CD8-positive, alpha-beta memory T cell (primary cell): ENCODE data around the gene PARL. TPM values are rescaled to one million over a fixed set of nuclear protein-coding genes. Genes with fewer than 3 reads are reported as not detected.

Experiments
- CTCF ChIA-PET: fragments of 350-600 bp; sonication (Branson Sonifier 250); formaldehyde crosslinking; loops from one replicate; lab custom pipeline; 2021; ENCODE audit warnings: antibody characterized with exemption; lab: Charles Lee
- POLR2A ChIA-PET: fragments of 350-600 bp; sonication (Branson Sonifier 250); formaldehyde crosslinking; loops from one replicate; lab custom pipeline; 2021; ENCODE audit warnings: antibody characterized with exemption; lab: Charles Lee
- DNase-seq, 5 donors: peaks; one replicate each; pipeline versions ENCODE4 v3.0.0 to v3.0.0-alpha.2; 2020 to 2022; ENCODE audit warnings: mixed read lengths in 1 of 5
- H3K27ac ChIP-seq: one replicate; pipeline ENCODE4 v1.7.0; 2013; ENCODE audit warnings: low read depth, mild to moderate bottlenecking, low read length, moderate library complexity
- H3K27me3 ChIP-seq: 2 replicates; pipeline ENCODE4 v1.7.0; 2013; ENCODE audit warnings: low read length, mild to moderate bottlenecking; ENCODE audit not compliant: insufficient read depth, poor library complexity, severe bottlenecking
- H3K36me3 ChIP-seq: 2 replicates; pipeline ENCODE4 v1.7.0; 2013; ENCODE audit warnings: mild to moderate bottlenecking, low read length, moderate library complexity; ENCODE audit not compliant: insufficient read depth
- H3K4me1 ChIP-seq: 2 replicates; pipeline ENCODE4 v1.7.0; 2013; ENCODE audit warnings: mild to moderate bottlenecking, low read length, moderate library complexity; ENCODE audit not compliant: insufficient read depth
- H3K4me3 ChIP-seq: 2 replicates; pipeline ENCODE4 v1.7.0; 2013; ENCODE audit warnings: mild to moderate bottlenecking, low read length
- H3K9me3 ChIP-seq: 2 replicates; pipeline ENCODE4 v1.7.0; 2013; ENCODE audit warnings: mild to moderate bottlenecking, low read length
- H3K27ac Mint-ChIP-seq, 8 donors: one replicate each; pipeline ENCODE4 v1.8.0; 2020 to 2021; ENCODE audit warnings: mixed read lengths in 8 of 8, mild to moderate bottlenecking in 6 of 8, inconsistent platforms in 3 of 8, moderate library complexity in 3 of 8
- H3K27me3 Mint-ChIP-seq, 2 donors: one replicate each; pipeline ENCODE4 v1.8.0; 2020 to 2021; ENCODE audit warnings: mixed read lengths in 2 of 2, mild to moderate bottlenecking in 1 of 2, moderate library complexity in 1 of 2
- H3K36me3 Mint-ChIP-seq, 3 donors: one replicate each; pipeline ENCODE4 v1.8.0; 2020 to 2021; ENCODE audit warnings: mixed read lengths in 3 of 3, inconsistent platforms in 1 of 3, mild to moderate bottlenecking in 1 of 3
- H3K4me1 Mint-ChIP-seq, 3 donors: one replicate each; pipeline ENCODE4 v1.8.0; 2020 to 2021; ENCODE audit warnings: mixed read lengths in 3 of 3, inconsistent platforms in 1 of 3, mild to moderate bottlenecking in 1 of 3
- H3K4me3 Mint-ChIP-seq, 7 donors: one replicate each; pipeline ENCODE4 v1.8.0; 2020 to 2021; ENCODE audit warnings: mixed read lengths in 7 of 7, mild to moderate bottlenecking in 6 of 7, moderate library complexity in 4 of 7, inconsistent platforms in 2 of 7
- H3K9me3 Mint-ChIP-seq, 5 donors: one replicate each; pipeline ENCODE4 v1.8.0; 2020 to 2022; ENCODE audit warnings: mixed read lengths in 5 of 5, mild to moderate bottlenecking in 3 of 5, moderate library complexity in 2 of 5, inconsistent platforms in 1 of 5
- polyA plus RNA-seq: library from polyadenylated mRNA; unstranded; fragments of 300-500 nt; fragmentation: Illumina TruSeq; gene quantifications from one replicate; pipeline ENCODE4 v1.2.3, GENCODE V29; 2021
- total RNA-seq, 2 experiments: library from RNA; stranded (reverse); gene quantifications; one replicate each; pipeline ENCODE4 v1.2.3, GENCODE V29; 2021

PARL gene
- total and polyA plus RNA-seq, 3 experiments from 2014 or later = 93.4 to 98.1 (median 95.9) TPM

DNA sequence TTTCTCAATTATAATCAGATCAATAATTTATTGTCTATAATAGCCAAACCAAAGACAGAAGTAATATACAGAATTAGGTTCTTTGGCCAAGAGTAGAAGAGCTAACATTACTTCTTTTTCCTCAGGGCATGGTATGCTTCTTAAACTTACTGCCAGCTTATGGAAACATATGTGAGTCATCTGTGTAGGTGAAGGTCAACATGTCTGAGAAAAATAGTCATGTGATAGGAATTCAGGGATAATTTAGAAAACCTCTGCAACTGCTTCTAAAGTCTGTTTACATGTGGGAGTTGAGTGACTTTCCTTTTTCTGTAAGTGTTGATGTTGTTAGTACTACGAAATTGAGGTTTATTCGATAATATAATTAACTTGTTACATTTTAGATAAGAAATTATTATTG, 40.1 kb downstream of the PARL start:
- H3K27me3 ChIP-seq = no peaks in the 10 kb centered on the region
- no peaks in the 10 kb centered on the region for H3K4me1 ChIP-seq
- H3K4me1 Mint-ChIP-seq = peaks cover 0 to 12% (median 4%) of the 10 kb centered on the region in 3 donors
- ChIA-PET POLR2A (no interaction called here), CTCF (interaction anchor here (2.2 kb wide), 1 partner anchor 40 kb away, joined by 6 read pairs; the partner anchor contains the start of gene PARL)
- no peaks in the 10 kb centered on the region for H3K9me3 Mint-ChIP-seq
- H3K27ac ChIP-seq = no peak overlapping the region
- peaks cover 26% of the 10 kb centered on the region for H3K36me3 ChIP-seq
- H3K4me3 ChIP-seq = no peak overlapping the region
- H3K36me3 Mint-ChIP-seq = peaks cover 4 to 78% (median 18%) of the 10 kb centered on the region in 3 donors
- no peak overlapping the region for H3K4me3 Mint-ChIP-seq
- H3K27me3 Mint-ChIP-seq = no peaks in the 10 kb centered on the region
- peak overlapping the region in 1 of 8 donors; percentile 8 for H3K27ac Mint-ChIP-seq
- H3K9me3 ChIP-seq = no peaks in the 10 kb centered on the region
- DNase-seq = no peak

DNA sequence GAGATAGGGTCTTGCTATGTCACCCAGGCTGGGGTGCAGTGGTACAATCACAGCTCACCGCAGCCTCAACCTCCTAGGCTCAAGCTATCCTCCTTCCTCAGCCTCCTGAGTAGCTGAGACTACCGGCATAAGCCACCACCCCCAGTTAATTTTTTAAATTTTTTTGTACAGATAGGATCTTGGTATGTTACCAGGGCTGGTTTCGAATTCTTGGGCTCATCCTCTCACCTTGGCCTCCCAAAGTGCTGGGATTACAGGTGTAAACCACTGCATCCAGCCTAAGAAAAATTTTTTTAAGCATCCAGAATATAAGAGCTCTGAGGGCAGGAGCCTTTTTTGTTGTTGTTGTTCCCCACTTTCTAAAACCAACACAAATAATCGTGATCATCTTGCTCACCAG, 44.9 kb downstream of the PARL start:
- peaks cover 19% of the 10 kb centered on the region for H3K36me3 ChIP-seq
- no peaks in the 10 kb centered on the region for H3K9me3 Mint-ChIP-seq
- no peaks in the 10 kb centered on the region for H3K27me3 ChIP-seq
- H3K27ac Mint-ChIP-seq = peak overlapping the region in 2 of 8 donors; percentile 29 to 64
- H3K4me3 Mint-ChIP-seq = no peak overlapping the region
- H3K4me3 ChIP-seq = no peak overlapping the region
- H3K27ac ChIP-seq = no peak overlapping the region
- CTCF ChIA-PET = interaction anchor here (1.2 to 1.8 kb wide), 2 partner anchors 11 to 72 kb away, joined by 3 to 5 read pairs; no protein-coding TSS in a partner anchor
- DNase-seq = no peak
- H3K9me3 ChIP-seq = no peaks in the 10 kb centered on the region
- H3K4me1 Mint-ChIP-seq = no peaks in the 10 kb centered on the region
- POLR2A ChIA-PET = no interaction called here
- H3K36me3 Mint-ChIP-seq = peaks cover 4 to 65% (median 13%) of the 10 kb centered on the region in 3 donors
- no peaks in the 10 kb centered on the region for H3K4me1 ChIP-seq
- H3K27me3 Mint-ChIP-seq = no peaks in the 10 kb centered on the region

DNA sequence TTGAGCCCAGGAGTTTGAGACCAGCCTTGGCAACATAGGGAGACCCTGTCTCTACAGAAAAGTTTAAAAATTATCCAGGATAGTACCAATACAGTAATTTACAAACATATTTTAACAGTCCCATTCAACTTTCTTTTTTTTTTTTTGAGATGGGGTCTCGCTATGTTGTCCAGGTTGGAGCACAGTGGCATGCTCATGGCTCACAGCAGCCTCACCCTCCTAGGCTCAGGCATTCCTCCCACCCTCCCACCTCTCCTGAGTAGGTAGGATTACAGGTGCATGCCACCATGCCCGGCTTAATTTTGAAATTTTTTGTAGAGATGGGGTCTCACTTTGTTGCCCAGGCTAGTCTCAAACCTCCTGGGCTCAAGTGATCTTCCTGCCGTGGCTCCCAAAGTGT, 46.8 kb downstream of the PARL start:
- no peak for DNase-seq
- ChIA-PET CTCF (no interaction called here), POLR2A (no interaction called here)
- Histone ChIP-seq H3K36me3 (peaks cover 18% of the 10 kb centered on the region), H3K27ac (no peak overlapping the region), H3K4me1 (no peaks in the 10 kb centered on the region), H3K9me3 (no peaks in the 10 kb centered on the region), H3K4me3 (no peak overlapping the region), H3K27me3 (no peaks in the 10 kb centered on the region)
- Mint-ChIP-seq H3K36me3 (peaks cover 4 to 70% (median 15%) of the 10 kb centered on the region in 3 donors), H3K4me1 (no peaks in the 10 kb centered on the region), H3K4me3 (no peak overlapping the region), H3K27me3 (no peaks in the 10 kb centered on the region), H3K27ac (peak overlapping the region in 1 of 8 donors; percentile 27), H3K9me3 (no peaks in the 10 kb centered on the region)

DNA sequence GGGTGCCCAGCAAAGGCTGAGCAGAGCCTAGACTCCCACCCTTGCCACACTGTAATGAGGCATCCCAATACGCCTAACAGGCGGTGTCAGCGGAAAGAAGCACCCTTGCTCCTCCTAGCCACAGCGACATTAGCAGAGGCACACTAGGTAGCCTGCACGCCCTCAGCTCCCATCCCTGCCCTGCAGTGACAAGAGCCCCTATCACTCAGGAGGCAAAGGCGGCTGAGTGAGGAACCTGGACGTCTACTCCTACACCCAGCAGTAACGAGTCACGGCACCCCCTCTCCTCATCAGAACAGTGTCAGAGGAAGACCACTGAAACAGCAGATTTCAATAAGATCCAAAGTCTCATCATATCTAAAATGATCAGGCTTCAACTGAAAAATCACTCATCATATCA, 47.3 kb downstream of the PARL start:
- Mint-ChIP-seq H3K27me3 (no peaks in the 10 kb centered on the region), H3K36me3 (peaks cover 4 to 75% (median 17%) of the 10 kb centered on the region in 3 donors), H3K27ac (peak overlapping the region in 4 of 8 donors; percentile 27 to 73 (median 64)), H3K9me3 (no peaks in the 10 kb centered on the region), H3K4me1 (no peaks in the 10 kb centered on the region), H3K4me3 (no peak overlapping the region)
- H3K4me1 ChIP-seq = no peaks in the 10 kb centered on the region
- H3K27ac ChIP-seq = no peak overlapping the region
- no peak for DNase-seq
- no peaks in the 10 kb centered on the region for H3K9me3 ChIP-seq
- CTCF ChIA-PET = no interaction called here
- peaks cover 17% of the 10 kb centered on the region for H3K36me3 ChIP-seq
- H3K27me3 ChIP-seq = no peaks in the 10 kb centered on the region
- H3K4me3 ChIP-seq = no peak overlapping the region
- POLR2A ChIA-PET = no interaction called here

DNA sequence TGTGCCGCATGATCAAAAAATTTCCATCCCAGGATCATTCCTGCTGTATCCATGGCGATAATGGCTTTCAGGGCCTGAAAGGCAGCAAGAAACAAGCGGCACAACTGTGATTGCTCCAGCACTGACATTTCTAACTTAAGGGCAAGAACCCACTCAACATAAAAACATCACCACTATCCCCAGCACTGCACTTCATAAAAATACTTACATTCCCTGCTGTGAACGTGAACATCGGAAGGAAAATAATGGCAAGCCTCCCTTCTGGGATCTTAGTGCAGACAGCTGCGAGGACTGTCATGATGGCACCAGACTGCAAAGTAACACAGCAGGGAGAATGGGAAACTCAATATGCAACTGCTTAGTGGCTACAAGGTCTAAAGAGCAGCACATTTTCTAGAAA, 51.2 kb downstream of the PARL start:
- POLR2A ChIA-PET = no interaction called here
- no peaks in the 10 kb centered on the region for H3K27me3 ChIP-seq
- no peak for DNase-seq
- Mint-ChIP-seq H3K27me3 (no peaks in the 10 kb centered on the region), H3K9me3 (no peaks in the 10 kb centered on the region), H3K4me1 (no peaks in the 10 kb centered on the region), H3K36me3 (peaks cover 0 to 72% (median 10%) of the 10 kb centered on the region in 3 donors), H3K27ac (peak overlapping the region in 1 of 8 donors; percentile 45), H3K4me3 (no peak overlapping the region)
- no peak overlapping the region for H3K27ac ChIP-seq
- H3K4me3 ChIP-seq = no peak overlapping the region
- no peaks in the 10 kb centered on the region for H3K9me3 ChIP-seq
- no peaks in the 10 kb centered on the region for H3K4me1 ChIP-seq
- H3K36me3 ChIP-seq = peaks cover 5% of the 10 kb centered on the region
- CTCF ChIA-PET = no interaction called here

DNA sequence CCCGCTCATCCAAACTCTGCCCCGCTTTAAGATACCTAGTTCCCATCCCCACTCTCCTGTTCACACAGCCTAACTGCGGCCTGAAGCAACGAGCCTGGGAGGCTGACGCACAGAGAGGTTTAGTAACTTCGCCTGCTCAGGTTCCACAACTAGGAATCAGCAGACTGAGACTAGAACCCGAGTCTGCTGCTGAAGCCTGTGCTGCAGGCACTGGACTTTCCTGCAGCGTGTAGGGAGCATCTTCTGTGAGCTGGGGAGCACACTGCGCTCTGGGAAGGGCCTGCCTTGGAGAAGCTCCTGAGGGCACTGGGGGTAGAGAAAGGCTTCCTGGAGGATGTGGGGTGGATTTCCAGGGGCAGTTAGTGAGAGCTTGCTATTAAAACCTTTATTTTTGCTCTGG, 54.5 kb downstream of the PARL start:
- CTCF ChIA-PET = no interaction called here
- Histone ChIP-seq H3K4me1 (no peaks in the 10 kb centered on the region), H3K27me3 (no peaks in the 10 kb centered on the region), H3K9me3 (no peaks in the 10 kb centered on the region), H3K36me3 (peaks cover 5% of the 10 kb centered on the region), H3K27ac (no peak overlapping the region), H3K4me3 (no peak overlapping the region)
- no peak overlapping the region for H3K4me3 Mint-ChIP-seq
- H3K36me3 Mint-ChIP-seq = peaks cover 0 to 57% (median 8%) of the 10 kb centered on the region in 3 donors
- no peak for DNase-seq
- no peaks in the 10 kb centered on the region for H3K27me3 Mint-ChIP-seq
- no peaks in the 10 kb centered on the region for H3K9me3 Mint-ChIP-seq
- POLR2A ChIA-PET = interaction anchor here (0.6 kb wide), 1 partner anchor 194 kb away, joined by 4 read pairs; no protein-coding TSS in a partner anchor
- H3K27ac Mint-ChIP-seq = peak overlapping the region in 1 of 8 donors; percentile 56
- peaks cover 3 to 7% (median 6%) of the 10 kb centered on the region in 3 donors for H3K4me1 Mint-ChIP-seq

DNA sequence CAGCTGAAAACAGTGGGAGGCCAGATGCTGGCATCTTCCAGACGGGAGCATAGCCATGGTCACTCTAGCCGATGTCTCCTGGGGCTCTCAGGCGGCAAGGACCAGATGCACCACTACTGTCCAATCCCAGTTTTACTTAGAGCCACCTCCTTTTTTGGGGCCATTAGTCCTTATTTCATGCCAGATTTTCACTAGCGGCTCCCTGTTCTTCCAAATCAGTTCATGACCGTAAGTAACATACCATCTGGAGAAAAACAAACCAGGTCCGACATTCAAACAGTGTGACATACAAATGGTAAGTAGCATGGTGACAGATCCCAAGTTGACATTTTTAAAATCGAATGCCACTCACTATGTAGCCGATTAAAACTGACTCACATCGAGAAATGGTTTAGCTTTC, 55.2 kb downstream of the PARL start:
- H3K36me3 ChIP-seq = peaks cover 5% of the 10 kb centered on the region
- ChIA-PET CTCF (no interaction called here), POLR2A (interaction anchor here (0.6 kb wide), 1 partner anchor 193 kb away, joined by 4 read pairs; no protein-coding TSS in a partner anchor)
- Mint-ChIP-seq H3K4me3 (peak overlapping the region in 1 of 7 donors; percentile 16), H3K27ac (peak overlapping the region in 1 of 8 donors; percentile 63), H3K9me3 (no peaks in the 10 kb centered on the region), H3K4me1 (peaks cover 4 to 8% (median 8%) of the 10 kb centered on the region in 3 donors), H3K27me3 (no peaks in the 10 kb centered on the region), H3K36me3 (peaks cover 0 to 54% (median 7%) of the 10 kb centered on the region in 3 donors)
- H3K27ac ChIP-seq = no peak overlapping the region
- no peaks in the 10 kb centered on the region for H3K27me3 ChIP-seq
- no peak overlapping the region for H3K4me3 ChIP-seq
- H3K9me3 ChIP-seq = no peaks in the 10 kb centered on the region
- DNase-seq = no peak
- peaks cover 2% of the 10 kb centered on the region for H3K4me1 ChIP-seq

DNA sequence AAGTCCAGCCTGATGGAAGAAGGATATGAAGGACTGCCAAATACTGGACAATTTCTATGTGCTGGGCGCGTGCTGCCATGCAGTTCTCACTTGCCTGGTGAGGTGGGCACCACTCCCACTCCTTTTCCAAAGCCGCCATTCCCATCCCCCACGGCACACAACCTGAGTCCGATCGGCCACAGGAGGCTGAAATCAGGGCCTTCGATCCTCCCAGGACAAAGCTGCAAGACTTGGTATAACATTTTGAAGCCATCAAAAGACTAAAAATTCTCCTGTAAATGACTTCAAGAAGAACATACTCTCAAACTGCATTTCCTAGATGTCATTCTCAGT, 56.2 kb downstream of the PARL start:
- H3K27me3 ChIP-seq = no peaks in the 10 kb centered on the region
- no peaks in the 10 kb centered on the region for H3K9me3 Mint-ChIP-seq
- H3K27ac ChIP-seq = no peak overlapping the region
- H3K9me3 ChIP-seq = no peaks in the 10 kb centered on the region
- no peak overlapping the region for H3K4me3 ChIP-seq
- peaks cover 11 to 18% (median 15%) of the 10 kb centered on the region in 3 donors for H3K4me1 Mint-ChIP-seq
- DNase-seq = no peak
- ChIA-PET POLR2A (no interaction called here), CTCF (no interaction called here)
- peak overlapping the region in 1 of 7 donors; percentile 5 for H3K4me3 Mint-ChIP-seq
- H3K27ac Mint-ChIP-seq = peak overlapping the region in 1 of 8 donors; percentile 71
- H3K27me3 Mint-ChIP-seq = no peaks in the 10 kb centered on the region
- peaks cover 2% of the 10 kb centered on the region for H3K36me3 ChIP-seq
- peaks cover 0 to 45% (median 5%) of the 10 kb centered on the region in 3 donors for H3K36me3 Mint-ChIP-seq
- H3K4me1 ChIP-seq = peaks cover 10% of the 10 kb centered on the region
